Breast epithelium (tissue), 3 donors: ENCODE measurements around the gene B4GALT6.

Source experiments
- CTCF ChIP-seq, 3 donors: fragments of 450-650 bp; IDR thresholded peaks; one replicate each; pipeline ENCODE4 v1.5.1; 2016 to 2017; ENCODE audit warnings: antibody characterized with exemption in 3 of 3, mild to moderate bottlenecking in 3 of 3, moderate library complexity in 3 of 3
- POLR2A ChIP-seq: fragments of 450-650 bp; IDR thresholded peaks from one replicate; pipeline ENCODE4 v1.6.1; 2016; ENCODE audit warnings: antibody characterized with exemption, mild to moderate bottlenecking, moderate library complexity

DNA sequence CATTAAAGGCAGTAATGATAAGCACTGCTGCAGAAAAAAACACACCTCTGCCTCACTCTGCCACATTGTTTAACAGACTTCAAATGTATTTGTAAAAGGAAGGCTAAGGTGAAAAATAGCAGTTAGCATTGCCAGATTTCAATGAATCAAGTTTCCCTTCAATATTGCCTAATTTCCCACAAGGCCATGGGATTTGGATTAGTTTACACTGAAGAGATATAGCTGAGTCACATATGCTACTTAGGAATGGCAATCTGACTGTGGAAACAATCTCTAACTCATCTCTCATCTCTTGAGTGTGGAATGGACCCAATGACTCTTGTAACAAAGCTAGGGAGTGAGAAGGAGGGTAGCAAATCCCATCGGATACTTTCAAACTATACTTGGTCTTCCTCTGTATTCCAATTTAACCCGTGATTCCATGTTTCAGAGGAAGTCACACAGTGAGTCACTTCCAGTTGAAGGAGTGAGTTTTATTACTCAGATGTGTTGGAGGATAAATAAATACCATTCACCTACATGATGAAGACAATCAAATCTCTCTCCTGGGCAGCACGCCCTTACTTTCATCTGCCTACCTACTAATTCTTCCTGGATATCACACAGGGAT lies 5.1 kb downstream of the B4GALT6 start:
- no peak for TF ChIP-seq POLR2A
- no peak for TF ChIP-seq CTCF (IDR thresholded peaks at IDR 0.05)
